Measurements from ENCODE around the gene RENBP.

Gene RENBP

GRCh38 chrX:153957224-153957623 lies 12.8 kb upstream of the RENBP start:
- H3K4me1 ChIP-seq (ENCODE audit: control insufficient read depth, insufficient read depth, low read length): no peaks in the 10 kb centered on the region; the same call in 1 of the 2 replicates
- H3K4me3 ChIP-seq (ENCODE audit: low read depth, low read length): no peak overlapping the region
- no peak for TF ChIP-seq ZNF629 (tag by site-specific recombination; IDR thresholded peaks at IDR 0.05)
- no peak for TF ChIP-seq ZNF341 (tag by site-specific recombination; IDR thresholded peaks at IDR 0.05; ENCODE audit: low read depth)
- no peak for TF ChIP-seq CTCF (tag by site-specific recombination; IDR thresholded peaks at IDR 0.05)
- no peak for TF ChIP-seq ZNF501 (tag by site-specific recombination; IDR thresholded peaks at IDR 0.05)
- no peak for TF ChIP-seq ZNF398 (tag by site-specific recombination; IDR thresholded peaks at IDR 0.05)
- TF ChIP-seq PBX3 (CRISPR knock-in tag; IDR thresholded peaks at IDR 0.05): no peak
- no peak for TF ChIP-seq BCL11B (tag by site-specific recombination; IDR thresholded peaks at IDR 0.05; ENCODE audit: low read depth)
- no peak for TF ChIP-seq YY1 (tag by site-specific recombination; IDR thresholded peaks at IDR 0.05)
- no peak for TF ChIP-seq ZBTB7A (tag by site-specific recombination; IDR thresholded peaks at IDR 0.05; ENCODE audit: low read depth)
- TF ChIP-seq TCF7L2 (IDR thresholded peaks at IDR 0.05; ENCODE audit: borderline replicate concordance, low read depth, low read length): no peak
- no peak overlapping the region for H3K27ac ChIP-seq (ENCODE audit: extremely low read depth, low read depth, low read length)
- CTCF ChIA-PET: interaction anchor here (2.9 kb wide), 1 partner anchor 10 kb away, joined by 10 read pairs; no protein-coding TSS in a partner anchor
- H3K36me3 ChIP-seq (ENCODE audit: control insufficient read depth in 2 of 2, insufficient read depth in 1 of 2, low read length in 2 of 2): peaks cover 36 to 100% of the 10 kb centered on the region in 2 experiments
- no peaks in the 10 kb centered on the region for H3K9me3 ChIP-seq (ENCODE audit: control insufficient read depth, insufficient read depth, low read depth, low read length)
- POLR2A ChIA-PET: no interaction called here

- peaks cover 30 to 100% of the 10 kb centered on the region in 2 experiments for H3K36me3 ChIP-seq (ENCODE audit: control insufficient read depth in 2 of 2, insufficient read depth in 1 of 2, low read length in 2 of 2)
- H3K4me3 ChIP-seq (ENCODE audit: low read depth, low read length): no peak overlapping the region
- ChIA-PET POLR2A (interaction anchor here (1.2 kb wide), 1 partner anchor 15 kb away, joined by 3 read pairs; no protein-coding TSS in a partner anchor), CTCF (interaction anchor here (0.9 to 1.0 kb wide), 2 partner anchors 9 to 33 kb away, joined by 3 read pairs; no protein-coding TSS in a partner anchor)
- no peaks in the 10 kb centered on the region; the same call in 1 of the 2 replicates for H3K4me1 ChIP-seq (ENCODE audit: control insufficient read depth, insufficient read depth, low read length)
- H3K27ac ChIP-seq (ENCODE audit: extremely low read depth, low read depth, low read length): no peak overlapping the region
- H3K9me3 ChIP-seq (ENCODE audit: control insufficient read depth, insufficient read depth, low read depth, low read length): no peaks in the 10 kb centered on the region
- no peak for TF ChIP-seq ZEB2 (tag by site-specific recombination; IDR thresholded peaks at IDR 0.05)
- TF ChIP-seq SCRT1 (tag by site-specific recombination; IDR thresholded peaks at IDR 0.05; ENCODE audit: borderline replicate concordance): no peak
- TF ChIP-seq ZNF175 (tag by site-specific recombination; IDR thresholded peaks at IDR 0.05): no peak
- 0 out of 2 replicates have a peak, but pooled peaks have one; percentile 55 for TF ChIP-seq HOXC10 (CRISPR knock-in tag; IDR thresholded peaks at IDR 0.05)
- TF ChIP-seq ZBTB44 (tag by site-specific recombination; IDR thresholded peaks at IDR 0.05): no peak
- TF ChIP-seq ZNF692 (tag by site-specific recombination; IDR thresholded peaks at IDR 0.05): no peak
- no peak for TF ChIP-seq ZSCAN18 (tag by site-specific recombination; IDR thresholded peaks at IDR 0.05)
- peak; percentile 71 for TF ChIP-seq HIC1 (tag by site-specific recombination; IDR thresholded peaks at IDR 0.05)
- TF ChIP-seq ZNF121 (tag by site-specific recombination; IDR thresholded peaks at IDR 0.05): no peak
- 0 out of 2 replicates have a peak, but pooled peaks have one; percentile 20 for TF ChIP-seq KLF9 (tag by site-specific recombination; IDR thresholded peaks at IDR 0.05; ENCODE audit: low read depth)
- no peak for TF ChIP-seq ZNF394 (tag by site-specific recombination; IDR thresholded peaks at IDR 0.05; ENCODE audit: borderline replicate concordance)
- no peak for TF ChIP-seq ZNF629 (tag by site-specific recombination; IDR thresholded peaks at IDR 0.05)
These were observed 11.8 kb upstream of the RENBP start for GRCh38 chrX:153956044-153956907.
